NCI-H345 (cell line): ENCODE results near the gene OPN1SW.

Experiments
- DNase-seq: peaks from one replicate; lab custom pipeline; 2025; lab: John Stamatoyannopoulos, UW

OPN1SW gene

DNA sequence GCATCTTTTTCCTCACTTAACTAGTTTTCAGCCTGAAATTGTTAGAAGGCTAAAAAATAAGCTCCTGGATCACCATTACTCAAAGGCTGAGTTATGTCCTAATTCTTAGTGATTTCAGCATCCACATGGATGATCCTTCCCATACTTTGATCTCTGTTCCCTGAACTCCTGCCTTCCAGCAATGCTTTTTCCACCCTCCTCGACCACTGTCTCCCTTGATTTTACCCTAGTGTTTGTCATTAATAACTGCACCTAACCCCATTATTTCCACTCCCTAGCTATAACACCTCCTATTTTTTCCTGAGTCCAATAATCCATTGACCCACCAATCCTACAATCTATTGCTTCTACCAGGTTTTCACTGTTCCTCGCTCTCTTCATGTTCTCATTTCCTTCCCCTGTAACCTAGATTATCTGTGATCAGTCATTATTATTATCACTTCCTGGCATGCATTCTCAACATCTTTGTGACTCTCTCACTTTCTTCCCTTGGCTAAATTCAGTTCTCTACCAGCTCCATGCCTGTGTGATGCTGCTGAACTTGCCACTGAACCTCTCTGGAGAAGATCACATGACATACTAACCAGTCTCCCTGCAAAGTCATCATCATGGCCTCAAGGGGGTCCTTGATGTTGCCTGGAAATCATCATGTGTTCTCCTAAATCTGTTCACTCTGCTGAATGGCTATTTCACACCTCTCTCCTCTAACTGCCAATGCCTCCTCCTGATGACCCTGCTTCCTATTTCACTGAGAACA, 42.9 kb downstream of the OPN1SW start:
- no peak for DNase-seq

GRCh38 chr7:128731184-128731583, 44.4 kb downstream of the OPN1SW start:
- no peak for DNase-seq

DNA sequence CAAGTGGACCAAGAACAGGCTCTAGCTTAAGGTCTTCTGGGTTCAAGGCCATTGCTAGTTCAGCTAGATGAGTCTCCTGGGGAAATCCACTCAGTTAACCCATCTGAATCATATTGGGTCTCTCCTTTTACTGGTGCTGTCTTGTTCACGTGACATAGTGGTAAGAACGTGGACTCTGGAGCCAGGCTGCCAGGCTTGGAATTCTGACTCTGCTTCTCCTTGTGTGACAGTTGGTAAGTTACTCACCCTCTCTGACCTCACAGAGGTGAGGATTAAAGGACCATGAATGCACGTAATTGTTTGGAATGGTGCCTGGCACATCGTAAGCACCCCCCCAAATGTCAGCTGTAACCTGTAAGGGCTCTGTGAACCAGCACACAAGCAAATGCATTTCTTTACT, 46.1 kb downstream of the OPN1SW start:
- no peak for DNase-seq

GRCh38 chr7:128728598-128728997, 47.0 kb downstream of the OPN1SW start:
- DNase-seq, result no peak

- no peak for DNase-seq
These were observed 48.4 kb downstream of the OPN1SW start for GRCh38 chr7:128727239-128727638.

GRCh38 chr7:128726737-128727072, 48.9 kb downstream of the OPN1SW start:
- DNase-seq, result no peak

DNA sequence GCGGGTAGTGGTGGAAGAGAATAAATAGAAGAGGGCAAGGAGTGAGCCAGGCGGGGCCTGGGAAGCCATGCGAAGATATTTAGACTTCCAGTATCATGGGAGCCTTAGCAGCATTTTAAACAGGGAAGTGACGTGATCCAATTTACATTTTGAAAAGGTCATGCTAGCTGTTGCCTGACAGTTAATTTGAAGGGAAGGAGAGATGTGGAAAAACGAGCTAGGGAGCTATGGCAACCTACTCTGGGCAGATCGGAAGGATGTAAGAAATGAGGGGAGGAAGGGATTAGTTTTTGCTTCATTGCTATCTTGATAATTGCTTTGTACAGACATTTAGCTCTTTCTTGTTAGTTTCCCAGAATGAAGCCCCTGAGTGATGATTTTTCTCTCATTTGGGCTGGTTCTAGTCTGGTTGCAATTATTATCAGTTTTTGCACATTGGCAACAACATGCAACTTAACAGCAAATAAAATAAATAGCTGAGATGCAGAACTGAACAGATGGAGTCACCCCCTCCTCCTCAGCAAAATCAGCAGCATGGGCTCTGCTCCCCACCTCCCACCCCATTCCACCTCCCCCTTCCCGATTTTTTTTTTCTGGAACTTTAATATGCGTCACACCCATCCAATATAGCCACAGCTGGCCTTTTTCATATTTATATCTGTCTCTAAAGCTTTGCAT, 49.4 kb downstream of the OPN1SW start:
- no peak for DNase-seq

DNA sequence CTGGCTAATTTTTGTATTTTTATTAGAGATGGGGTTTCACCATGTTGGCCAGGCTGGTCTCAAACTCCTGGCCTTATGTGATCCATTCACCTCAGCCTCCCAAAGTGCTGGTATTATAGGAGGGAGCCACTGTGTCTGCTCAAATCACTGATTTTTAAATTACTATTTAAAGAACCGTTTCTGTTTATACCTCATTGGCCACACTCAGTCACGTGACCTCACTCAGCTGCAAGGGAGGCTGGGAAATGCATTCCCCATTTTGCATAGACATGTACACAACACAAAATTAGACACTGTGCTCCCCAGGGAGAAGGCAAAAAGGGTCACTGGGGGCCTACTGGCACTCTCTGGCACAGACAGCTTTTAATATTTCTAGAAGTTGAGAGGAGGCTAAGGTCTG, 50.1 kb downstream of the OPN1SW start:
- DNase-seq, result no peak

DNA sequence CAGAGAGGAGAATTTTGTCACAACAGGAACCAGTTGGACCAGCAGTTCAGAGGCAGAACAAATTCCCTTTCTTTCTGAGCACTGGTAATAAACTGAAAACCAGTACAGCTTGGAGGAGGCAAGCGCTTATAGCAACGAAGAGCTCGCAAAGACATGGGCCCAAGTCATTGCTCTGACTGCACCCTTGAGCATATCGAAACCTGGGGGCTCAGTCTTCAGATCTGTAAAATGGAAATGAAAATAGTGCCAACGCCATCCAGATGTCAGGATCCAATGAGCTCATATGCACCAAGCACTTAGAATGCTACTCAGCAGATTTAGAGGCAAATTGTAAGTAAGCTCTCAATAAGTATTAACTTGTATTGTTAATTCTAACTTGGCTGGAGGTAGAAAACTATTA, 50.9 kb downstream of the OPN1SW start:
- DNase-seq, result no peak
